GM12878 (cell line): ENCODE results near the gene CFLAR. TPM values are rescaled to one million over a fixed set of nuclear protein-coding genes. Genes with fewer than 3 reads are reported as not detected.

ENCODE experiments used
- BCLAF1 ChIP-seq: fragments of 450-650 bp; IDR thresholded peaks from 2 replicates; pipeline ENCODE4 v1.6.1; 2017; ENCODE audit warnings: antibody characterized with exemption, mild to moderate bottlenecking, moderate library complexity
- EP300 ChIP-seq, 2 experiments: fragments of 150-350 bp in 1 of 2; IDR thresholded peaks; 2 replicates each; pipeline ENCODE4 v1.6.1; 2011 to 2012; ENCODE audit warnings: low read depth in 2 of 2, low read length in 2 of 2, borderline replicate concordance in 1 of 2, improper control_type of control experiment in 1 of 2, inconsistent platforms in 1 of 2; ENCODE audit not compliant: control insufficient read depth in 1 of 2
- GATAD2B ChIP-seq: fragments of 450-650 bp; conservative IDR thresholded peaks from 2 replicates; pipeline ENCODE4 v1.6.1; 2017; ENCODE audit warnings: low read depth, mild to moderate bottlenecking, moderate library complexity
- HDAC6 ChIP-seq: fragments of 200-600 bp; sonication (generic); IDR thresholded peaks from one replicate; pipeline ENCODE4 v1.8.0; 2017; ENCODE audit warnings: antibody characterized with exemption; ENCODE audit not compliant: unreplicated experiment
- IRF5 ChIP-seq: fragments of 450-650 bp; IDR thresholded peaks from 2 replicates; pipeline ENCODE4 v1.6.1; 2017; ENCODE audit warnings: borderline replicate concordance
- KLF5 ChIP-seq: fragments of 450-650 bp; IDR thresholded peaks from 2 replicates; pipeline ENCODE4 v1.6.1; 2014; ENCODE audit warnings: mild to moderate bottlenecking; ENCODE audit not compliant: partially characterized antibody
- MEF2B ChIP-seq: fragments of 450-650 bp; IDR thresholded peaks from 2 replicates; pipeline ENCODE4 v1.6.1; 2018; ENCODE audit warnings: mild to moderate bottlenecking, moderate library complexity; ENCODE audit not compliant: partially characterized antibody, poor library complexity, severe bottlenecking
- MXI1 ChIP-seq: fragments of 150-350 bp; IDR thresholded peaks from 2 replicates; pipeline ENCODE4 v1.6.1; 2011; ENCODE audit warnings: low read depth, mild to moderate bottlenecking, inconsistent platforms, low read length, improper control_type of control experiment
- NFXL1 ChIP-seq: fragments of 450-650 bp; IDR thresholded peaks from 2 replicates; pipeline ENCODE4 v1.6.1; 2017; ENCODE audit warnings: antibody characterized with exemption, mild to moderate bottlenecking, borderline replicate concordance
- NFYA ChIP-seq: IDR thresholded peaks from 2 replicates; pipeline ENCODE4 v1.6.1; 2011; ENCODE audit warnings: low read depth, mild to moderate bottlenecking, low read length, improper control_type of control experiment, borderline replicate concordance
- NKRF ChIP-seq: fragments of 450-650 bp; conservative IDR thresholded peaks from 2 replicates; pipeline ENCODE4 v1.6.1; 2017; ENCODE audit warnings: mild to moderate bottlenecking, moderate library complexity
- SIX5 ChIP-seq: IDR thresholded peaks from 2 replicates; pipeline ENCODE4 v1.6.1; 2011; ENCODE audit warnings: mild to moderate bottlenecking, low read depth, low read length, moderate library complexity; ENCODE audit not compliant: severe bottlenecking
- SMARCA5 ChIP-seq: fragments of 450-650 bp; IDR thresholded peaks from 2 replicates; pipeline ENCODE4 v1.6.1; 2017; ENCODE audit warnings: mild to moderate bottlenecking
- SPI1 ChIP-seq: IDR thresholded peaks from 2 replicates; pipeline ENCODE4 v1.6.1; 2011; ENCODE audit warnings: low read depth, mild to moderate bottlenecking, low read length, moderate library complexity, borderline replicate concordance; ENCODE audit not compliant: insufficient read depth
- ZBED1 ChIP-seq: IDR thresholded peaks from 2 replicates; pipeline ENCODE4 v1.6.1; 2016; ENCODE audit warnings: borderline replicate concordance
- ZNF207 ChIP-seq: fragments of 450-650 bp; IDR thresholded peaks from 2 replicates; pipeline ENCODE4 v1.6.1; 2014; ENCODE audit warnings: antibody characterized with exemption, mild to moderate bottlenecking, borderline replicate concordance
- polyA plus RNA-seq, 11 experiments: library from polyadenylated mRNA; depleted of rRNA in 4 of 11; unstranded in 6 of 11; stranded (reverse) in 5 of 11; fragments of >200 nt; fragmentation: Nextera tagmentation in 4 of 11; fragmentation: Illumina TruSeq in 1 of 11; extraction: Ambion mirVana in 4 of 11; extraction: Trizol in 1 of 11; gene quantifications; 1 replicate in 1 of 11; 2 replicates in 10 of 11; pipeline versions ENCODE4 v1.2.1 to v1.2.3, GENCODE V29; 2011 to 2016; ENCODE audit warnings: inconsistent platforms in 2 of 11, missing spikeins in 2 of 11, low read depth in 1 of 11
- total RNA-seq, 4 experiments: library from RNA; depleted of rRNA in 3 of 4; stranded (reverse); fragments of >200 nt in 3 of 4; fragmentation: Illumina TruSeq in 1 of 4; extraction: Trizol in 1 of 4; gene quantifications; 2 replicates each; pipeline versions ENCODE4 v1.2.1 to v1.2.3, GENCODE V29; 2013 to 2021
- TF ChIP-seq, protein P1 (sequence below), 3 experiments: IDR thresholded peaks in 2 of 3; conservative IDR thresholded peaks in 1 of 3; 2 replicates each; pipeline ENCODE4 v1.5.1; 2011; ENCODE audit warnings: low read depth in 3 of 3, low read length in 3 of 3, mild to moderate bottlenecking in 3 of 3, control low read depth in 2 of 3, moderate library complexity in 2 of 3, inconsistent platforms in 1 of 3, mixed read lengths in 1 of 3; ENCODE audit not compliant: control insufficient read depth in 2 of 3, insufficient read depth in 1 of 3; ENCODE audit errors: extremely low read depth in 1 of 3
- TF ChIP-seq, protein P2 (sequence below): IDR thresholded peaks from 2 replicates; pipeline ENCODE4 v1.6.1; 2012; ENCODE audit warnings: low read length, inconsistent platforms

The CFLAR gene
- total and polyA plus RNA-seq, 10 of the 15 experiments (the other 5 are each of a cell fraction or from before 2014, with no cell fraction given): 80.6 to 181 (median 101) TPM

DNA sequence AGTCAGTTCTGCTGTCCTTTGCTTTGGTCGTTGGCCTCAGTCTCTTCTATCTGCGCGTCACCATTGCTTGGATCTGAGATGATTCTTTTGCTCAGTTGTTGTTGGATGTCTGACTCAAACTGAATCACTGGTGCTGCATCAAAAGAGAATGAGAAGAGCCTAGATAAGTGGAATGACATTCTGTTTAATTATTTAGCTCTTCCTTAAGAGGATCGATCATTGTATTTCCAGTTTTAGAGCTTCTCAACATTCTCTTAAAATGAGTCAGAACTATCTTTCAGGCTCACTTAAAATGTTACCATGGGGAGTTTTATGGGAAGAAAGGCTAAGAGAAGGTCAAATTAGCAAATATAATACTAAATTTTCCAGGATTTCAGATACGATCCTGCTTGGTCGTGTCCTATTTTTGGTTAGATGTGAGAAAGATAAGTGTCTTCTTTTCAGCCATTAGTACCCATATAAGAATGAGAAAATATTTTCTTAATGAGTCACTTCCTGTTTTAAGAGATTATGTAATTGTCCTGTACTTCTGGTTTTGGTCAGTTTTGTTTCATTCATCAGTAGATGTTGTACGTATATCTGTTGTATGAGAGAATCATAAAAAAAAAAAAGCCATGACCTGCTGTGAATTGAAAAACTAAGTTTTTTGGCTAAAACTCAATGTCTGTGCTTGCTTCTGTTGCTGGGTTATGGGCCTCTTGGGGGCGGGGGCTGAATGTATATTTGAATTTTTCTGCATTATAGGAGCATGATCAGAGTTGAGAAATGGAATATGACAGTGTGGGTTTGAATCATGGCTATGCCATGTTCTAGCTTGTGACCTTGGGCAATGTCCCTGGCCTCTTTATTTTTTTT lies 35.4 kb downstream of the CFLAR start (continued):
- TF ChIP-seq BCLAF1: no peak
- TF ChIP-seq SPI1: peak; percentile 82
- no peak for TF ChIP-seq HDAC6
- TF ChIP-seq NKRF: no peak
- no peak; the same call in 1 of the 2 replicates for TF ChIP-seq ZBED1
- no peak for TF ChIP-seq KLF5
- TF ChIP-seq SIX5: no peak
- TF ChIP-seq ZNF207: no peak
- TF ChIP-seq MXI1: no peak
- TF ChIP-seq, protein P1, sequence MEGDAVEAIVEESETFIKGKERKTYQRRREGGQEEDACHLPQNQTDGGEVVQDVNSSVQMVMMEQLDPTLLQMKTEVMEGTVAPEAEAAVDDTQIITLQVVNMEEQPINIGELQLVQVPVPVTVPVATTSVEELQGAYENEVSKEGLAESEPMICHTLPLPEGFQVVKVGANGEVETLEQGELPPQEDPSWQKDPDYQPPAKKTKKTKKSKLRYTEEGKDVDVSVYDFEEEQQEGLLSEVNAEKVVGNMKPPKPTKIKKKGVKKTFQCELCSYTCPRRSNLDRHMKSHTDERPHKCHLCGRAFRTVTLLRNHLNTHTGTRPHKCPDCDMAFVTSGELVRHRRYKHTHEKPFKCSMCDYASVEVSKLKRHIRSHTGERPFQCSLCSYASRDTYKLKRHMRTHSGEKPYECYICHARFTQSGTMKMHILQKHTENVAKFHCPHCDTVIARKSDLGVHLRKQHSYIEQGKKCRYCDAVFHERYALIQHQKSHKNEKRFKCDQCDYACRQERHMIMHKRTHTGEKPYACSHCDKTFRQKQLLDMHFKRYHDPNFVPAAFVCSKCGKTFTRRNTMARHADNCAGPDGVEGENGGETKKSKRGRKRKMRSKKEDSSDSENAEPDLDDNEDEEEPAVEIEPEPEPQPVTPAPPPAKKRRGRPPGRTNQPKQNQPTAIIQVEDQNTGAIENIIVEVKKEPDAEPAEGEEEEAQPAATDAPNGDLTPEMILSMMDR (IDR thresholded peaks at IDR 0.05 in 2 of 3, conservative IDR thresholded peaks at IDR 0.05 in 1 of 3; ENCODE audit: control insufficient read depth in 2 of 3, extremely low read depth in 1 of 3, insufficient read depth in 1 of 3, low read depth in 3 of 3, low read length in 3 of 3): no peak
- no peak for TF ChIP-seq IRF5
- no peak for TF ChIP-seq SMARCA5
- TF ChIP-seq NFXL1: no peak
- TF ChIP-seq GATAD2B: no peak
- peak; percentile 70 for TF ChIP-seq MEF2B
- TF ChIP-seq NFYA: no peak
- TF ChIP-seq EP300 (IDR thresholded peaks at IDR 0.05; ENCODE audit: borderline replicate concordance in 1 of 2, control insufficient read depth in 1 of 2, low read depth in 2 of 2, low read length in 2 of 2): peak in 1 of 2 experiments; percentile 55; a peak in 3 of 4 replicates
- TF ChIP-seq, protein P2, sequence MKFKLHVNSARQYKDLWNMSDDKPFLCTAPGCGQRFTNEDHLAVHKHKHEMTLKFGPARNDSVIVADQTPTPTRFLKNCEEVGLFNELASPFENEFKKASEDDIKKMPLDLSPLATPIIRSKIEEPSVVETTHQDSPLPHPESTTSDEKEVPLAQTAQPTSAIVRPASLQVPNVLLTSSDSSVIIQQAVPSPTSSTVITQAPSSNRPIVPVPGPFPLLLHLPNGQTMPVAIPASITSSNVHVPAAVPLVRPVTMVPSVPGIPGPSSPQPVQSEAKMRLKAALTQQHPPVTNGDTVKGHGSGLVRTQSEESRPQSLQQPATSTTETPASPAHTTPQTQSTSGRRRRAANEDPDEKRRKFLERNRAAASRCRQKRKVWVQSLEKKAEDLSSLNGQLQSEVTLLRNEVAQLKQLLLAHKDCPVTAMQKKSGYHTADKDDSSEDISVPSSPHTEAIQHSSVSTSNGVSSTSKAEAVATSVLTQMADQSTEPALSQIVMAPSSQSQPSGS: peak; percentile 98
